ENCODE results near the gene EI24. TPM values are rescaled to one million over a fixed set of nuclear protein-coding genes. Genes with fewer than 3 reads are reported as not detected.

The EI24 gene
- polyA plus RNA-seq, 1 donor (not counting 4 experiments of a cell fraction or from before 2014, with no cell fraction given): 263 TPM

DNA sequence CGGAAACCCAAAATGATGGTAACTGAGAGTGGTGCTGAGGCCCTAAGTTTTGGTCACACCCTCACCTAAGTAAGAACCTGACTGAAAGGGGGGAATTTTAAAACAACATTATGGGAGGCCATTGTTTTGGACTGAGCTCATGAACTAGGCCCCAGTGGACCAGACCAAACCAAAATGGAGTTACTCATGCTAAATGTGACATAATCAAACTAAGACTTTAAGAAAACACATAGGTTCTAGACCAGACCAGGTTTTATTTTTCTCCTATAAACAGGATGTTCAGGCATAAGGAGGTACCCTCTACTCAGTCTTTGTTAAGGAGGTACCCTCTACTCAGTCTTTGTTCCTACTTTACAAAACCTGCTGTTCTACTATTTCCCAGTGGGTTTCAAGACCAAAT lies 7.4 kb upstream of the EI24 start:
- TF ChIP-seq, protein P1, sequence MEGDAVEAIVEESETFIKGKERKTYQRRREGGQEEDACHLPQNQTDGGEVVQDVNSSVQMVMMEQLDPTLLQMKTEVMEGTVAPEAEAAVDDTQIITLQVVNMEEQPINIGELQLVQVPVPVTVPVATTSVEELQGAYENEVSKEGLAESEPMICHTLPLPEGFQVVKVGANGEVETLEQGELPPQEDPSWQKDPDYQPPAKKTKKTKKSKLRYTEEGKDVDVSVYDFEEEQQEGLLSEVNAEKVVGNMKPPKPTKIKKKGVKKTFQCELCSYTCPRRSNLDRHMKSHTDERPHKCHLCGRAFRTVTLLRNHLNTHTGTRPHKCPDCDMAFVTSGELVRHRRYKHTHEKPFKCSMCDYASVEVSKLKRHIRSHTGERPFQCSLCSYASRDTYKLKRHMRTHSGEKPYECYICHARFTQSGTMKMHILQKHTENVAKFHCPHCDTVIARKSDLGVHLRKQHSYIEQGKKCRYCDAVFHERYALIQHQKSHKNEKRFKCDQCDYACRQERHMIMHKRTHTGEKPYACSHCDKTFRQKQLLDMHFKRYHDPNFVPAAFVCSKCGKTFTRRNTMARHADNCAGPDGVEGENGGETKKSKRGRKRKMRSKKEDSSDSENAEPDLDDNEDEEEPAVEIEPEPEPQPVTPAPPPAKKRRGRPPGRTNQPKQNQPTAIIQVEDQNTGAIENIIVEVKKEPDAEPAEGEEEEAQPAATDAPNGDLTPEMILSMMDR (optimal IDR thresholded peaks at IDR 0.05 in 1 of 3, IDR thresholded peaks at IDR 0.05 in 1 of 3, conservative IDR thresholded peaks at IDR 0.05 in 1 of 3; ENCODE audit: extremely low read depth in 1 of 3, insufficient read depth in 2 of 3, low read length in 3 of 3): no peak
- no peak for TF ChIP-seq EZH2 (IDR thresholded peaks at IDR 0.05; ENCODE audit: low read length)
- no peaks in the 10 kb centered on the region for H3K9me3 ChIP-seq (ENCODE audit: control insufficient read depth, low read depth, low read length)
- H3K4me1 ChIP-seq (ENCODE audit: control insufficient read depth, extremely low read depth, insufficient read depth, low read length): no peaks in the 10 kb centered on the region
- H3K79me2 ChIP-seq (ENCODE audit: control insufficient read depth, insufficient read depth, low read length): no peaks in the 10 kb centered on the region
- no peaks in the 10 kb centered on the region for H3K27me3 ChIP-seq (ENCODE audit: control insufficient read depth, extremely low read depth, insufficient read depth, low read length)
- no peak overlapping the region for H3K27ac ChIP-seq (ENCODE audit: control insufficient read depth, insufficient read depth, low read length)
- FAIRE-seq (no peak), DNase-seq (ENCODE audit: low read depth, low spot score) (no peak)
- no peak overlapping the region for H3K4me2 ChIP-seq (ENCODE audit: control insufficient read depth, extremely low read depth, insufficient read depth, low read depth, low read length)
- no peak overlapping the region for H2AFZ ChIP-seq (ENCODE audit: control insufficient read depth, low read length)
- H3K9me1 ChIP-seq (ENCODE audit: control insufficient read depth, extremely low read depth, insufficient read depth, low read length): no peaks in the 10 kb centered on the region
- no peak overlapping the region for H3K9ac ChIP-seq (ENCODE audit: control insufficient read depth, extremely low read depth, insufficient read depth, low read length)
- no peaks in the 10 kb centered on the region for H4K20me1 ChIP-seq (ENCODE audit: control insufficient read depth, extremely low read depth, insufficient read depth, low read length)
- H3K4me3 ChIP-seq (ENCODE audit: control insufficient read depth in 2 of 3, extremely low read depth in 1 of 3, insufficient read depth in 2 of 3, low read depth in 1 of 3, low read length in 3 of 3): no peak overlapping the region
- dilution Hi-C loops (cut with MboI; ENCODE audit: extremely low pct_ligation_motif_present, low sequenced_read_pairs): no loop called here
- H3K36me3 ChIP-seq (ENCODE audit: control insufficient read depth in 2 of 2, extremely low read depth in 1 of 2, insufficient read depth in 2 of 2, low read length in 2 of 2): no peaks in the 10 kb centered on the region

GRCh38 chr11:125562430-125562829 lies 6.8 kb upstream of the EI24 start:
- H3K79me2 ChIP-seq (ENCODE audit: control insufficient read depth, insufficient read depth, low read length): no peaks in the 10 kb centered on the region
- no peak overlapping the region for H3K4me3 ChIP-seq (ENCODE audit: control insufficient read depth in 2 of 3, extremely low read depth in 1 of 3, insufficient read depth in 2 of 3, low read depth in 1 of 3, low read length in 3 of 3)
- FAIRE-seq (no peak), DNase-seq (ENCODE audit: low read depth, low spot score) (no peak)
- dilution Hi-C loops (cut with MboI; ENCODE audit: extremely low pct_ligation_motif_present, low sequenced_read_pairs): no loop called here
- no peak overlapping the region for H2AFZ ChIP-seq (ENCODE audit: control insufficient read depth, low read length)
- no peak overlapping the region for H3K27ac ChIP-seq (ENCODE audit: control insufficient read depth, insufficient read depth, low read length)
- no peaks in the 10 kb centered on the region for H3K36me3 ChIP-seq (ENCODE audit: control insufficient read depth in 2 of 2, extremely low read depth in 1 of 2, insufficient read depth in 2 of 2, low read length in 2 of 2)
- no peaks in the 10 kb centered on the region for H3K9me1 ChIP-seq (ENCODE audit: control insufficient read depth, extremely low read depth, insufficient read depth, low read length)
- H3K4me1 ChIP-seq (ENCODE audit: control insufficient read depth, extremely low read depth, insufficient read depth, low read length): no peaks in the 10 kb centered on the region
- TF ChIP-seq, protein P1 (optimal IDR thresholded peaks at IDR 0.05 in 1 of 3, IDR thresholded peaks at IDR 0.05 in 1 of 3, conservative IDR thresholded peaks at IDR 0.05 in 1 of 3; ENCODE audit: extremely low read depth in 1 of 3, insufficient read depth in 2 of 3, low read length in 3 of 3): no peak
- no peak for TF ChIP-seq EZH2 (IDR thresholded peaks at IDR 0.05; ENCODE audit: low read length)
- H3K9me3 ChIP-seq (ENCODE audit: control insufficient read depth, low read depth, low read length): no peaks in the 10 kb centered on the region
- no peaks in the 10 kb centered on the region for H3K27me3 ChIP-seq (ENCODE audit: control insufficient read depth, extremely low read depth, insufficient read depth, low read length)
- H4K20me1 ChIP-seq (ENCODE audit: control insufficient read depth, extremely low read depth, insufficient read depth, low read length): no peaks in the 10 kb centered on the region
- no peak overlapping the region for H3K9ac ChIP-seq (ENCODE audit: control insufficient read depth, extremely low read depth, insufficient read depth, low read length)
- no peak overlapping the region for H3K4me2 ChIP-seq (ENCODE audit: control insufficient read depth, extremely low read depth, insufficient read depth, low read depth, low read length)

Measured in keratinocyte (primary cell).